HG03378 (cell line): Measurements from ENCODE around the gene CES4A.
"Not testable (repeated sequence)": the region's sequence is repeated elsewhere in the genome, so short reads cannot be mapped to it uniquely, and the experiment has no call there.

ENCODE experiments used
- ATAC-seq: cut with Tn5 transposase; IDR thresholded peaks from one replicate; pipeline ENCODE4 v1.9.1; 2021; ENCODE audit warnings: mild to moderate bottlenecking, moderate library complexity; ENCODE audit not compliant: unreplicated experiment

The CES4A gene

DNA sequence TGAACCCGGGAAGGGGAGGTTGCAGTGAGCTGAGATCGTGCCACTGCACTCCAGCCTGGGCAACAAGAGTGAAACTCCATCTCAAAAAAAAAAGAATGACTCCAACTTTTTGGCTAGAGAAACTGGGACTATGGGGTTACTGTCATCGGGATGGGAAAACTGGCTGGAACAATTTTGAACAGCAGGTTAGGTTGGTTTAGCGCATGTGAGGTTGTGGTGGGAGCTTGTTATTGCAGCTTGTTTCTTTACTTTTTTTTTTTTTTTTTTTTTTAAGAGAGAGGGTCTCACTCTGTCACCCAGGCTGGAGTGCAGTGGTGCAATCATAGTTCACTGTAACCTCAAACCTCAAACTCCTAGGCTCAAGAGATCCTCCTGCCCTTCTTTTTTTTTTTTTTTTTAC lies 53.1 kb downstream of the CES4A start:
- ATAC-seq: not testable (repeated sequence)

DNA sequence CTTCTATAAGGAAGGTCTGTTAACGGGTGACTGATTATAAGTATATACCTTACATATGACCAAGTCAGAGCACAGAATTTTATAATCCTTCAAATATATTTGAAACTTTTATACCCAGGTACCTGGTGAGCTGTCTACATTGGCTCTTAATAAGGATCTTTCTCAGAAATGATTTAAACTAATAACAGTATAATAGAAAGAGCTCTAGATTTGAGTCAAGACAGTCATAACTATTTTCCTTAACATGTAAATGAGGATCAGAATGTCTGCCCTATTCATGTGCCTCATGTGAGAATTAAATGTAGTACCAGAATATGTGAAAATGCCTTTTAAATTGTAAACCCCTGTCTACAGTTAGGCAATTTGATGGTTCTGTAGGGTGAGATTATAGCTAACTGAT lies 55.0 kb downstream of the CES4A start:
- ATAC-seq: no peak

DNA sequence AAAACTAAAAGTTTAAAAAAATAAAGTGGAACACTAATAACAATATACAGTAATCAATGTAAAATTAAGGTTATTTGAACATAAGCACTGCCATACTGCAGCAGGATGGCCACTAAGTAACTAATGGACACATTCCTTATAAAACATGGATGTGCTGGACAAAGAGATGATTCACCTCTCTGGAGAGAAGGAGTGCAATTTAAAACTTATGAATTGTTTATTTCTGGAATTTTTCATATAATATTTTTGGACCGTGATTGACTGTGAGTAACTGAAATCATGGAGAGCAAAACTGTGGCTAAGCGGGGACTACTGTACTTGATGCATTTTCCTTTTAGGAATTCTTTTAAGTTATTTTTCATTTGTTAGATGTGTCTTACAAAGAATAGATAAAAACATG lies 62.4 kb downstream of the CES4A start:
- ATAC-seq: no peak

DNA sequence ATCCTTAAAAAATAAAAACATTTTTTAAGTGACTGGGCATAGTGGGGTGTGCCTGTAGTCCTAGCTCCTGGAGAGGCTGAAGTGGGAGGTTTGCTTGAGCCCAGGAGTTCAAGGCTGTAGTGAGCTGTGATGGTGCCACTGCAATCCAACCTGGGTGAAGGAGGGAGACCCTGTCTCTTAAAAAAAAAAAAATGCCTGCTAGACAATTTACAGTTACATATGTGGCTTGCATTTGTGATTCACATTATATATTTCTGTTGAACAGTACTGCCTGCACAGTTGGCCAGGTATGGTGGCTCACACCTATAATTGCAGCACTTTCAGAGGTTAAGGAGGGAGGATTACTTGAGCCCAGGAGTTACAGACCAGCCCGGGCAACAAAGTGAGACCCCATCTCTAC lies 64.0 kb downstream of the CES4A start:
- ATAC-seq: no peak

DNA sequence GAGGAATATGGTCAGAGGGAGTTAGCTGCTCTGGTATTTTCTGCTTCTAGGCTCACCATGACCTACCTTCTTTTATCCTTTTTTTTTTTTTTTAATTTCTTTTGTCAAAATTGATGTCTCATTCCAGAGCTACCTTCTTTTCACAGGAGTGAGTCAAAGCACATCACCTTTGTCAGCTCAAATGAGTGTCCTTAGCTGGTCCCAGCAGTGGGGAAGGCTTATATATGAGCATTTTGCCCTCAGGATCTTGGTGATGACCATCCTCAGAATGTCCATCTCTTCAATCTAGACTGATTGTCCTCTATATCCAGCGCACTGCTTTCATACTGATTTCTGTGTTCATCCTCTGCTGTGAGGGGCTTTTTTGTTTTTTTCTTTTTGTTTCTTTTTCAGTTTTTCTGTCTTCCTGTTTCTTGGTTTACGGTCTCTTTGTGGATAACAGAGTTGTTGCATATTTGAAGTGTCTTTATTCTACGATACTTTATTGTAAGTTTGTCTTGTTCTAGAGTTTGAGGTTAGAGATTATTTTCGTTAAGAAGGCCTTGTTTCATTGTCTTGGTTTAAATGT lies 65.5 kb downstream of the CES4A start:
- no peak for ATAC-seq

DNA sequence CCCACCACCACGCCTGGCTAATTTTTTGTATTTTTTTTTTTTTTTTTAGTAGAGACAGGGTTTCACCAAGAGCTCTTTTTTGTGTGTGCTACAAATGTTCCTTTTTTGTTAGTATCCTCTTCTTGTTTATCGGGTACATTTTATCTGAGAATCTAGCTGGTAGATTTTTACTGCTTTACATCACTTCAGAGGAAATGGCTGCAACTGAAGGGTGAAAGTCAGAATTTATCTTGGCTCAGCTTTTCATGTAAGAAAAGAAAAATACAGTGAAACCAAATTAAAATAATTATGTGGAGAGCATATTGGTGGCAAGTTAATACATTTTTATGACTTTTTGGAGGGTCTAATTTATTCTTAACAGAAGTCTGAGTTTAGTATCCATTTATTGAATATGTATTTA lies 66.5 kb downstream of the CES4A start:
- ATAC-seq: no peak

DNA sequence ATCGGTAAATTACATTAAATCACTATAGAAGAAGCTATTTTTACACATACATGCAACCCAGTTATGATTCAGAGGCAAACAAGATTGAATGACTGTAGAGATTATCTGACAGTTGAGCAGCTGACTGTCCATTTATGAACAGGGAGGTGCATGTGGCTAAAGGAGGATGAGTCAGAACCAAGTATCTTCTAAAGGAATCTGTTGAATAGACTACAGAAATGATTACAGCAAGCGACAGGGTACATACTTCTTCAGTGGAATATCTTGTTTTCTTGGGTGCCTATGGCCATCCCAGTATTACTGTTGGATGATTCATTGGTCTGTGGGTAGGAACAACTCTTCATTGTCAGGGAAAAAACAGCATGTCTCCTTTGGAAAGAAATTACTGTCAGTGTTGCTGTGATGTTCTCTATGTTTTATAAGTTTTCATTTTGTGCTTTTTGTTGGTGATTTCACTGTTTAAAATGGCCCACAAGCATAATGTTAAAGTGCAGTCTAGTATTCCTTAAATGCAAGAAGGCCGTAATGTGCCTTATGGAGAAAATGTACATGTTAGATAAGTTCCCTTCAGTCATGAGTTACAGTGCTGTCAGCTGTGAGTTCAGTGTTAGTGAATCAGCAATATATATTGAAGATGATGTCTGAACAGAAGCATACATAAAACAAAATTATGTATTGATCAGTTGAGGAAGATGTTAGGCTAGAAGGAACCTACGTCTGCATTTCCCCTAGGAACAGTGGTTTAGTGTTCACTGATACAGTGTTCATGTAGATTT lies 67.5 kb downstream of the CES4A start:
- ATAC-seq: no peak
